ENCODE data around the gene GNAT2. TPM values are rescaled to one million over a fixed set of nuclear protein-coding genes. Genes with fewer than 3 reads are reported as not detected.
A peak's percentile ranks its signal among the peaks of the same experiment; 100 is the strongest.

GNAT2 gene
- total RNA-seq, 1 donor from 2014 or later, result not detected

DNA sequence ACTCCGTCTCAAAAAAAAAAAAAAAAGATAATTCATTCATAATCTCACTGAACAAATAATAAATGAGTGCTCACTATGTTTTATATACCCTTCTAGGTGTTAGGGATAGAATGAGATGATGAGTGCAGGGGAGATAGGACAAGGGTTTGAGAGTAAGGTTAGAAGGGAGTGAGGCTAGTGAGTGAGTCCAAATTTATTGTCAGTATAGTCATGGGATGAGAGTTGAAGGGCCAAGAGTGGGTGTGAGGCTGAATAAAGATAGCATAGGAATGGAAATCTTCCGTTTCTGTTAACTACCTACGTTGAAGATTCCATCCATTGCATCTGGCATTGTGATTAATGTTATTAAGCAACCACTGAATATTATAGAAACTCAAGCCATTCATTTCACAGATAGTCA lies 54.2 kb downstream of the GNAT2 start:
- no peaks in the 10 kb centered on the region for H3K27me3 Mint-ChIP-seq (ENCODE audit: unreplicated experiment)
- no peak overlapping the region for H3K4me3 Mint-ChIP-seq (ENCODE audit: unreplicated experiment)
- DNase-seq, result no peak
- TF ChIP-seq, protein P1, sequence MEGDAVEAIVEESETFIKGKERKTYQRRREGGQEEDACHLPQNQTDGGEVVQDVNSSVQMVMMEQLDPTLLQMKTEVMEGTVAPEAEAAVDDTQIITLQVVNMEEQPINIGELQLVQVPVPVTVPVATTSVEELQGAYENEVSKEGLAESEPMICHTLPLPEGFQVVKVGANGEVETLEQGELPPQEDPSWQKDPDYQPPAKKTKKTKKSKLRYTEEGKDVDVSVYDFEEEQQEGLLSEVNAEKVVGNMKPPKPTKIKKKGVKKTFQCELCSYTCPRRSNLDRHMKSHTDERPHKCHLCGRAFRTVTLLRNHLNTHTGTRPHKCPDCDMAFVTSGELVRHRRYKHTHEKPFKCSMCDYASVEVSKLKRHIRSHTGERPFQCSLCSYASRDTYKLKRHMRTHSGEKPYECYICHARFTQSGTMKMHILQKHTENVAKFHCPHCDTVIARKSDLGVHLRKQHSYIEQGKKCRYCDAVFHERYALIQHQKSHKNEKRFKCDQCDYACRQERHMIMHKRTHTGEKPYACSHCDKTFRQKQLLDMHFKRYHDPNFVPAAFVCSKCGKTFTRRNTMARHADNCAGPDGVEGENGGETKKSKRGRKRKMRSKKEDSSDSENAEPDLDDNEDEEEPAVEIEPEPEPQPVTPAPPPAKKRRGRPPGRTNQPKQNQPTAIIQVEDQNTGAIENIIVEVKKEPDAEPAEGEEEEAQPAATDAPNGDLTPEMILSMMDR (IDR thresholded peaks at IDR 0.05; ENCODE audit: partially characterized antibody, unreplicated experiment), result no peak
- no peaks in the 10 kb centered on the region for H3K36me3 Mint-ChIP-seq (ENCODE audit: unreplicated experiment)
- H3K4me1 Mint-ChIP-seq (ENCODE audit: low read depth, unreplicated experiment), result peaks cover 35% of the 10 kb centered on the region
- H3K9me3 Mint-ChIP-seq (ENCODE audit: unreplicated experiment), result peaks cover 6% of the 10 kb centered on the region
- no peak overlapping the region for H3K27ac Mint-ChIP-seq (ENCODE audit: unreplicated experiment)

DNA sequence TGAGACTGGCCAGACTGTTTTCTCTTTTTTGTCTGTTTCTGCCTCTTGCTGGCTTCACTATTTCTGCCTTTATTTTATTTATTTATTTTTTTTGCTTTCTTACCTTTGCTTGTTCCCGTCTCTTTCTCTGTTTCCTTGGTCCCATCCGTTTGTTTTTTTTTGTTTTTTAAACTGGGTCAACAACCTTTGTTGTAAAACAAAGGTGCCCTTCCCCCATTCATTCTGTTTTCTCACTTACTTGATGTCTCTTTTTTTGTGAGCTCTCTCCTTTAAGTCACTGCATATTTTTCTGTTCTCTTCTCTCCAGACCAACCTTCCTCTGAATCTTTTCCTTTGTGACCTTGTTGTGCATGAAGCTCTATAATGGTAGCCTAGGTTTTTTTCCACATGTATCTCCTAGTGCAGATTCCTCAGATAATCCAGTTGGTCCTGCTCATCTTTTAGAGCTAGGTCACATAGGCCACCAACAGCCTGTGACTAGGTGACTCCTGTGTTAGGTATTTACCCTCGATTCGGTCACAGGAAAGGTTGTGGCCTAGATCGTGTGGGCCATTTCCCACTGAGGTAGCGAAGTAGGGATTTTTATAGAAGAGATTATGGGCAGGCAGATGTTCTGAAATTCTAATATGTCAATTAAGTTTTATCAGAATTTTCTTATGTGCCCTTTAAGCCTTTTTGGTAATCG lies 55.1 kb downstream of the GNAT2 start:
- H3K4me1 Mint-ChIP-seq (ENCODE audit: low read depth, unreplicated experiment), result peaks cover 39% of the 10 kb centered on the region
- no peaks in the 10 kb centered on the region for H3K27me3 Mint-ChIP-seq (ENCODE audit: unreplicated experiment)
- H3K27ac Mint-ChIP-seq (ENCODE audit: unreplicated experiment), result peak overlapping the region; percentile 54
- TF ChIP-seq, protein P1 (IDR thresholded peaks at IDR 0.05; ENCODE audit: partially characterized antibody, unreplicated experiment), result no peak
- peaks cover 6% of the 10 kb centered on the region for H3K9me3 Mint-ChIP-seq (ENCODE audit: unreplicated experiment)
- no peaks in the 10 kb centered on the region for H3K36me3 Mint-ChIP-seq (ENCODE audit: unreplicated experiment)
- DNase-seq, result no peak
- H3K4me3 Mint-ChIP-seq (ENCODE audit: unreplicated experiment), result peak overlapping the region; percentile 56

DNA sequence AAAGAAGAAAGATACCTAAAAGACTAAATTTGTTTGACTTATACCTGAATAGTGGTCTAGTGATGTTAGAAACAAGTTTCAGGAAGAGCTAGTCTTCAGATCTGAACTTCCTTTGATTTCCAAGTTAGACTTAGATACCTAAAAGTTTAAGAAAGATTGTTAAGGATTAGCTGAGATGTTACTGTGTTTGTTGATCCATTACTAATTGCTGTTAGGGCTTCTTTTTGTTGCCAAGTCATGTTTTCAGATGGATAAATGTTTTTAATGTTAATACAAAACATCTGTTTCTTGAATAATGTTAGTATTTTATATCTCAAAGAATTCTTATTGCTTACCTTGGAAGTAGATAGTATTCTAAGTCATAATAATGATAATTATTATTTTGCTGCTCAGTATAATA lies 59.4 kb downstream of the GNAT2 start:
- TF ChIP-seq, protein P1 (IDR thresholded peaks at IDR 0.05; ENCODE audit: partially characterized antibody, unreplicated experiment), result no peak
- H3K4me3 Mint-ChIP-seq (ENCODE audit: unreplicated experiment), result no peak overlapping the region
- peaks cover 3% of the 10 kb centered on the region for H3K27me3 Mint-ChIP-seq (ENCODE audit: unreplicated experiment)
- no peak for DNase-seq
- H3K9me3 Mint-ChIP-seq (ENCODE audit: unreplicated experiment), result peaks cover 3% of the 10 kb centered on the region
- H3K36me3 Mint-ChIP-seq (ENCODE audit: unreplicated experiment), result no peaks in the 10 kb centered on the region
- H3K4me1 Mint-ChIP-seq (ENCODE audit: low read depth, unreplicated experiment), result peaks cover 22% of the 10 kb centered on the region
- no peak overlapping the region for H3K27ac Mint-ChIP-seq (ENCODE audit: unreplicated experiment)

DNA sequence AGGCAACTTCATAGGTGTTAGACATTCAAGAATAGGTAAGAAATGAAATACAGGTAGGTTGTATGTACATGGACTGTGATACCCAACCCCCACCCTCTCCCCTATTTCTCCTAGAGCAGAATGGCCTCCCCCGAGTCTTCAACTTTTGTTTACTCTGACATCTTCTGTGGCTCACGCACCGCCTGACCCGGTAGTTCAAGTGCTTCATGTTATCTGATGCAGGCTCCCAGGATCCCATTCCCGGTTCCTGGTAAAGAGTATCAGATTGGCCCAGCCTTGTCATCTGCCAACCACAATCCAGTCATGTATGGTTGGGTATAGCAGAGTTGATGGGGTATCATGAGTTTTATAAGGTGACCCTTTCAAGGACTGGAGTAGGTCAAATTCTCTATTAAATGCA lies 61.9 kb downstream of the GNAT2 start:
- Mint-ChIP-seq H3K27ac (ENCODE audit: unreplicated experiment) (no peak overlapping the region), H3K4me1 (ENCODE audit: low read depth, unreplicated experiment) (peaks cover 16% of the 10 kb centered on the region), H3K27me3 (ENCODE audit: unreplicated experiment) (peaks cover 3% of the 10 kb centered on the region), H3K4me3 (ENCODE audit: unreplicated experiment) (no peak overlapping the region), H3K36me3 (ENCODE audit: unreplicated experiment) (no peaks in the 10 kb centered on the region), H3K9me3 (ENCODE audit: unreplicated experiment) (no peaks in the 10 kb centered on the region)
- TF ChIP-seq, protein P1 (IDR thresholded peaks at IDR 0.05; ENCODE audit: partially characterized antibody, unreplicated experiment), result no peak
- DNase-seq, result no peak

DNA sequence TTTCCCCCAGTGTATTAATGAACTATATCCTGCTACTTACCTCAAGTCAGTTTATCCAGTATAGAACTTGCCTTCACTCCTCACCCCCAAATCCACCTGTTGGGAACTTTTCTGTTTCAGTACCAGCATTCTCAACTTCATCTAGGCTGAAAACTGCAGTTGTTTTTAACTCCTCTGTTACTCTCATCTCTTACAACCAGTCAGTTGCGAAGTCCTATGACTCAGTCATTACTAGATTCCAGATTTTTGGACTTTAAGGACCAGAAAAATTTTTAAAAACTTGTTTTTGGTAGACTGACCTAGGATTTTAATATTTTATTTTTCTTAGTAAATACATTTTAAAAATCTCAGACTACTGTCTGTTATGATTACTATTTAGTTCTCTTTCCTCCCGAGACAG lies 62.9 kb downstream of the GNAT2 start:
- H3K27me3 Mint-ChIP-seq (ENCODE audit: unreplicated experiment), result peaks cover 3% of the 10 kb centered on the region
- no peaks in the 10 kb centered on the region for H3K36me3 Mint-ChIP-seq (ENCODE audit: unreplicated experiment)
- H3K4me3 Mint-ChIP-seq (ENCODE audit: unreplicated experiment), result no peak overlapping the region
- TF ChIP-seq, protein P1 (IDR thresholded peaks at IDR 0.05; ENCODE audit: partially characterized antibody, unreplicated experiment), result no peak
- H3K27ac Mint-ChIP-seq (ENCODE audit: unreplicated experiment), result no peak overlapping the region
- H3K4me1 Mint-ChIP-seq (ENCODE audit: low read depth, unreplicated experiment), result peaks cover 16% of the 10 kb centered on the region
- H3K9me3 Mint-ChIP-seq (ENCODE audit: unreplicated experiment), result no peaks in the 10 kb centered on the region
- no peak for DNase-seq

Measured in glutamatergic neuron (in vitro differentiated cells).